Mesenchymal stem cell (in vitro differentiated cells and primary cell): Measurements from ENCODE around the gene GPHA2.

Experiments used
- DNase-seq: peaks from one replicate; pipeline ENCODE4 v3.0.0-alpha.2; 2013
- H2AFZ ChIP-seq: one replicate; pipeline ENCODE4 v1.6.1; 2013; ENCODE audit warnings: low read depth, mild to moderate bottlenecking, control low read depth, inconsistent platforms, low read length, moderate library complexity
- H2AK5ac ChIP-seq: 2 replicates; pipeline ENCODE4 v1.6.1; 2013; ENCODE audit warnings: low read length, moderate library complexity, mild to moderate bottlenecking, inconsistent platforms; ENCODE audit not compliant: severe bottlenecking
- H2BK120ac ChIP-seq: one replicate; pipeline ENCODE4 v1.6.1; 2013; ENCODE audit warnings: low read depth, mild to moderate bottlenecking, inconsistent platforms, low read length, moderate library complexity
- H2BK12ac ChIP-seq, 2 experiments: one replicate each; pipeline ENCODE4 v1.6.1; 2013; ENCODE audit warnings: inconsistent platforms in 2 of 2, low read length in 2 of 2, mild to moderate bottlenecking in 2 of 2, moderate library complexity in 2 of 2, control low read depth in 1 of 2
- H2BK15ac ChIP-seq: one replicate; pipeline ENCODE4 v1.6.1; 2013; ENCODE audit warnings: mild to moderate bottlenecking, low read depth, inconsistent platforms; ENCODE audit not compliant: poor library complexity, severe bottlenecking
- H2BK5ac ChIP-seq: 2 replicates; pipeline ENCODE4 v1.6.1; 2013; ENCODE audit warnings: low read depth, mild to moderate bottlenecking, low read length, control low read depth, inconsistent platforms; ENCODE audit not compliant: poor library complexity, severe bottlenecking
- H3K14ac ChIP-seq, 2 experiments: one replicate each; pipeline ENCODE4 v1.6.1; 2013; ENCODE audit warnings: inconsistent platforms in 2 of 2, low read length in 2 of 2, control low read depth in 1 of 2, mild to moderate bottlenecking in 1 of 2, moderate library complexity in 1 of 2
- H3K18ac ChIP-seq, 2 experiments: one replicate each; pipeline ENCODE4 v1.6.1; 2013; ENCODE audit warnings: inconsistent platforms in 2 of 2, low read length in 2 of 2, control low read depth in 1 of 2, low read depth in 1 of 2, mild to moderate bottlenecking in 1 of 2
- H3K23ac ChIP-seq, 2 experiments: one replicate each; pipeline ENCODE4 v1.6.1; 2013; ENCODE audit warnings: inconsistent platforms in 2 of 2, low read length in 2 of 2, mild to moderate bottlenecking in 2 of 2, moderate library complexity in 2 of 2, control low read depth in 1 of 2
- H3K27ac ChIP-seq: 2 replicates; pipeline ENCODE4 v1.5.1; 2013; ENCODE audit warnings: mild to moderate bottlenecking, moderate library complexity, low read length, control low read depth, inconsistent platforms; ENCODE audit not compliant: poor library complexity, severe bottlenecking
- H3K27me3 ChIP-seq, 2 experiments: 2 replicates each; pipeline versions ENCODE4 v1.6.1 to v1.7.0; 2013; ENCODE audit warnings: low read length in 2 of 2, mild to moderate bottlenecking in 2 of 2, moderate library complexity in 2 of 2, control low read depth in 1 of 2, inconsistent platforms in 1 of 2; ENCODE audit not compliant: control insufficient read depth in 1 of 2, insufficient read depth in 1 of 2
- H3K36me3 ChIP-seq, 2 experiments: 2 replicates each; pipeline versions ENCODE4 v1.6.1 to v1.7.0; 2013; ENCODE audit warnings: low read length in 2 of 2, control low read depth in 1 of 2, inconsistent platforms in 1 of 2, low read depth in 1 of 2, mild to moderate bottlenecking in 1 of 2; ENCODE audit not compliant: insufficient read depth in 2 of 2, control insufficient read depth in 1 of 2
- H3K4ac ChIP-seq, 2 experiments: one replicate each; pipeline ENCODE4 v1.6.1; 2013; ENCODE audit warnings: inconsistent platforms in 2 of 2, low read length in 2 of 2, mild to moderate bottlenecking in 2 of 2, moderate library complexity in 2 of 2, control low read depth in 1 of 2, low read depth in 1 of 2
- H3K4me1 ChIP-seq: 2 replicates; pipeline ENCODE4 v1.6.1; 2013; ENCODE audit warnings: low read depth, low read length, control low read depth; ENCODE audit not compliant: control insufficient read depth, insufficient read depth
- H3K4me2 ChIP-seq: 2 replicates; pipeline ENCODE4 v1.6.1; 2013; ENCODE audit warnings: low read length, mild to moderate bottlenecking, inconsistent platforms; ENCODE audit not compliant: poor library complexity, severe bottlenecking
- H3K4me3 ChIP-seq, 2 experiments: 2 replicates each; pipeline versions ENCODE4 v1.5.1 to v1.7.0; 2013; ENCODE audit warnings: low read length in 2 of 2, mild to moderate bottlenecking in 2 of 2, control low read depth in 1 of 2, low read depth in 1 of 2; ENCODE audit not compliant: insufficient read depth in 1 of 2
- H3K79me1 ChIP-seq: replicated peaks from 2 replicates; pipeline ENCODE4 v1.6.1; 2013; ENCODE audit warnings: mild to moderate bottlenecking, control low read depth, low read length, inconsistent platforms; ENCODE audit not compliant: poor library complexity, severe bottlenecking
- H3K9ac ChIP-seq: 2 replicates; pipeline ENCODE4 v1.7.0; 2013; ENCODE audit warnings: mild to moderate bottlenecking, low read length, moderate library complexity
- H3K9me3 ChIP-seq: 2 replicates; pipeline ENCODE4 v1.7.0; 2013; ENCODE audit warnings: mild to moderate bottlenecking, low read length; ENCODE audit not compliant: control insufficient read depth
- H4K8ac ChIP-seq: one replicate; pipeline ENCODE4 v1.6.1; 2013; ENCODE audit warnings: inconsistent platforms, mild to moderate bottlenecking, low read length, moderate library complexity
- H4K91ac ChIP-seq: one replicate; pipeline ENCODE4 v1.6.1; 2013; ENCODE audit warnings: mild to moderate bottlenecking, low read length, inconsistent platforms
- WGBS: methylation state at CpG from one replicate; pipeline ENCODE4 v1.1.7; 2013; ENCODE audit warnings: mixed read lengths; 5-methylcytosine and 5-hydroxymethylcytosine counted together

The GPHA2 gene

GRCh38 chr11:64891880-64892279, 43.8 kb downstream of the GPHA2 start:
- no peak overlapping the region for H2BK120ac ChIP-seq
- H4K91ac ChIP-seq, result no peak overlapping the region
- H3K36me3 ChIP-seq, result peaks cover 24 to 25% of the 10 kb centered on the region in 2 experiments
- no peak overlapping the region for H2AK5ac ChIP-seq
- no peak overlapping the region for H3K18ac ChIP-seq
- no peak overlapping the region for H4K8ac ChIP-seq
- no peak overlapping the region for H3K4ac ChIP-seq
- no peak overlapping the region for H3K23ac ChIP-seq
- H3K9me3 ChIP-seq, result no peaks in the 10 kb centered on the region
- H3K79me1 ChIP-seq, result no peaks in the 10 kb centered on the region
- H3K4me2 ChIP-seq, result no peak overlapping the region
- no peak overlapping the region for H2AFZ ChIP-seq
- H3K9ac ChIP-seq, result no peak overlapping the region
- H2BK15ac ChIP-seq, result no peak overlapping the region
- peak overlapping the region in 1 of 2 experiments; percentile 21 for H2BK12ac ChIP-seq
- H3K4me3 ChIP-seq, result no peak overlapping the region
- WGBS, result 75% methylated on average over 4 of the region's 5 CpGs
- no peak overlapping the region for H3K27ac ChIP-seq
- no peak overlapping the region for H2BK5ac ChIP-seq
- H3K4me1 ChIP-seq, result peaks cover 27% of the 10 kb centered on the region
- peak overlapping the region in 1 of 2 experiments; percentile 7 for H3K14ac ChIP-seq
- no peak for DNase-seq
- H3K27me3 ChIP-seq, result no peaks in the 10 kb centered on the region

- Histone ChIP-seq H3K23ac (no peak overlapping the region), H3K9me3 (no peaks in the 10 kb centered on the region), H2BK5ac (no peak overlapping the region), H3K36me3 (peaks cover 18 to 20% of the 10 kb centered on the region in 2 experiments), H3K4me3 (no peak overlapping the region), H2BK120ac (no peak overlapping the region), H3K18ac (no peak overlapping the region), H3K27me3 (no peaks in the 10 kb centered on the region), H4K91ac (no peak overlapping the region), H3K4me1 (peaks cover 27% of the 10 kb centered on the region), H2BK15ac (no peak overlapping the region), H3K4me2 (no peak overlapping the region), H2AK5ac (no peak overlapping the region), H3K79me1 (no peaks in the 10 kb centered on the region), H3K14ac (no peak overlapping the region), H3K9ac (no peak overlapping the region), H3K4ac (no peak overlapping the region), H4K8ac (no peak overlapping the region), H3K27ac (no peak overlapping the region), H2BK12ac (peak overlapping the region in 1 of 2 experiments; percentile 21), H2AFZ (no peak overlapping the region)
- no peak for DNase-seq
- WGBS, result 93% methylated on average over 25 of the region's 25 CpGs
These were observed 44.4 kb downstream of the GPHA2 start for GRCh38 chr11:64891215-64891848.

- H4K91ac ChIP-seq, result no peak overlapping the region
- no peak overlapping the region for H3K4me3 ChIP-seq
- no peak overlapping the region for H3K14ac ChIP-seq
- H2AFZ ChIP-seq, result no peak overlapping the region
- H3K23ac ChIP-seq, result no peak overlapping the region
- H3K79me1 ChIP-seq, result no peaks in the 10 kb centered on the region
- H2BK15ac ChIP-seq, result no peak overlapping the region
- H2BK5ac ChIP-seq, result no peak overlapping the region
- no peak overlapping the region for H3K27ac ChIP-seq
- no peak overlapping the region for H2BK120ac ChIP-seq
- H2BK12ac ChIP-seq, result no peak overlapping the region
- no peak overlapping the region for H4K8ac ChIP-seq
- H3K18ac ChIP-seq, result no peak overlapping the region
- WGBS, result 83% methylated on average over 7 of the region's 7 CpGs
- no peaks in the 10 kb centered on the region for H3K9me3 ChIP-seq
- no peak for DNase-seq
- no peak overlapping the region for H2AK5ac ChIP-seq
- H3K36me3 ChIP-seq, result peaks cover 10 to 12% of the 10 kb centered on the region in 2 experiments
- H3K4me1 ChIP-seq, result peaks cover 27% of the 10 kb centered on the region
- no peak overlapping the region for H3K4ac ChIP-seq
- no peak overlapping the region for H3K9ac ChIP-seq
- H3K27me3 ChIP-seq, result no peaks in the 10 kb centered on the region
- H3K4me2 ChIP-seq, result no peak overlapping the region
These were observed 45.2 kb downstream of the GPHA2 start for GRCh38 chr11:64890522-64890939.

GRCh38 chr11:64888729-64889511, 46.8 kb downstream of the GPHA2 start:
- Histone ChIP-seq H3K14ac (peak overlapping the region in 1 of 2 experiments; percentile 49), H3K36me3 (no peaks in the 10 kb centered on the region), H3K9ac (peak overlapping the region; percentile 15), H3K4me3 (no peak overlapping the region), H4K8ac (peak overlapping the region; percentile 62), H3K79me1 (no peaks in the 10 kb centered on the region), H2BK120ac (no peak overlapping the region), H2BK15ac (no peak overlapping the region), H3K27me3 (no peaks in the 10 kb centered on the region), H3K18ac (no peak overlapping the region), H4K91ac (peak overlapping the region; percentile 52), H3K4me2 (no peak overlapping the region), H2AK5ac (no peak overlapping the region), H3K4ac (no peak overlapping the region), H3K27ac (no peak overlapping the region), H3K9me3 (no peaks in the 10 kb centered on the region), H3K4me1 (peaks cover 26% of the 10 kb centered on the region), H3K23ac (no peak overlapping the region), H2AFZ (no peak overlapping the region), H2BK5ac (no peak overlapping the region), H2BK12ac (peak overlapping the region in 1 of 2 experiments; percentile 37)
- DNase-seq, result no peak
- 51% methylated on average over 9 of the region's 9 CpGs for WGBS
